AG09309 (cell line): ENCODE measurements around the gene HORMAD2.

Source experiments
- DNase-seq: peaks from one replicate; pipeline ENCODE4 v3.0.0-alpha.2; 2010; ENCODE audit warnings: low read depth
- H3K4me3 ChIP-seq: 2 replicates; pipeline ENCODE4 v1.5.1; 2011; ENCODE audit warnings: mild to moderate bottlenecking, low read depth, low read length, moderate library complexity; ENCODE audit not compliant: control insufficient read depth
- CTCF ChIP-seq: IDR thresholded peaks from 2 replicates; pipeline ENCODE4 v1.5.1; 2011; ENCODE audit warnings: mild to moderate bottlenecking, low read depth, low read length, inconsistent platforms; ENCODE audit not compliant: insufficient read depth, control insufficient read depth; ENCODE audit errors: missing control alignments

Gene HORMAD2

DNA sequence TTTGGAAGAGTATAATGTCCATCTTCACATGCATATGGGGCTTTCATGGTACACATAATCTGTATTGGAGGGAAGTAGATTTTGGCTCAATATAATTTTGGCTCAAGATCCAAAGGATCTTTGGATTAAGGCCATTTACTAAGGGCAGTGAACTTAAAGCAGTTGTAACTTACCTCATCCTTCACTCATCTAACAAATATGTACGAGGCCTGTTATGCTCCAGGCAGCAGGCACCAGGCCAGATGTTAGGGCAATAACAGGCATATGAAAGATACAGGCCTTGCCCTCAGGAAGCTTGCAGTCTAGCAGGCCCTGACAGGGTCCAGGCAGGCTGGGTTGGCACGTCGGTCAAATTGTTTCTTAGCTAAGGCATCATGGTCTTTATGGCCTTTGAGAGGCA lies 121.7 kb downstream of the HORMAD2 start:
- no peak for TF ChIP-seq CTCF
- DNase-seq, result no peak
- H3K4me3 ChIP-seq, result no peak overlapping the region

- TF ChIP-seq CTCF, result no peak
- H3K4me3 ChIP-seq, result no peak overlapping the region
- no peak for DNase-seq
Measured at GRCh38 chr22:30202531-30203006, 122.3 kb downstream of the HORMAD2 start.

GRCh38 chr22:30204015-30204741 lies 123.9 kb downstream of the HORMAD2 start:
- TF ChIP-seq CTCF, result no peak
- DNase-seq, result no peak
- H3K4me3 ChIP-seq, result no peak overlapping the region

DNA sequence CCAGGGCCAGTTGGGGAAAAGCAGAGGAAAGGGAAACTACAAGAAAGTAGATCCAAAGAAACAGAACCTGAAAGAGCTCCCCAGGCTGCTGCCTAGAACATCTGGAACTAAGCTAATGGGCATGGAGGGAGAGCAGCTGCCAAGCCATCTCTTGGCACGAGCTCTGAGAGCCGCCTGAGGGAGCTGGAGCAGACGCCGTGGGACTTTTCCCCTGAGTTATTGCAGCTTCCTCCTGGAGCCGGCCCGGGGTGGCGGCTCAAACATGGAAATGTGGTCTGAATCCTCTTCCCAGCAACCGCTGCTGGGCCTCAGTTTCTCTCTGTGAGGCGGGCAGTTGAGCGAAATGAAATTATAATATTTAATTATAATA lies 124.5 kb downstream of the HORMAD2 start:
- H3K4me3 ChIP-seq, result no peak overlapping the region
- peak; percentile 85 for DNase-seq
- no peak for TF ChIP-seq CTCF

GRCh38 chr22:30205281-30206115 lies 125.2 kb downstream of the HORMAD2 start:
- peak; percentile 93 for DNase-seq
- TF ChIP-seq CTCF, result no peak
- peak overlapping the region; percentile 14 for H3K4me3 ChIP-seq

DNA sequence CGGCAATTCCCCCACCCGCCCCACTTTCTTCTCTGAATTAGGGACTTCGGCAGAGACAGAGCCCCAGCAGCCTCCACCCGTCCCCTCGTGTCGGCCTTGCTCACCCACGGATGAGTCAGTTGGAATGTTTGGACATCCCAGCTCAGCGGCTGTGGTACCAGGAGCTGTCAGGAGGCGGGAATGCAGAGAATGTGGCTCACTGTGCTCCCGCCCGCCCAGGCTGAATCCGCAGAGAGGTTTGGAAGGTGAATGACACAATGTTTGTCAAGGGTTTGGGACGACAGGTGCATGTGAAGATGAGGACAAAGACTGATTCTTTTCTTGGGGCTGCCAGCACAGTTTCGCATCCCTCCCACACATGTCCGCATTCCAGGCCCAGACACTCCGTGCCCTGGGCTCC lies 126.7 kb downstream of the HORMAD2 start:
- DNase-seq, result no peak
- no peak overlapping the region for H3K4me3 ChIP-seq
- TF ChIP-seq CTCF, result no peak
